ENCODE measurements around the gene ZNF471.

DNA sequence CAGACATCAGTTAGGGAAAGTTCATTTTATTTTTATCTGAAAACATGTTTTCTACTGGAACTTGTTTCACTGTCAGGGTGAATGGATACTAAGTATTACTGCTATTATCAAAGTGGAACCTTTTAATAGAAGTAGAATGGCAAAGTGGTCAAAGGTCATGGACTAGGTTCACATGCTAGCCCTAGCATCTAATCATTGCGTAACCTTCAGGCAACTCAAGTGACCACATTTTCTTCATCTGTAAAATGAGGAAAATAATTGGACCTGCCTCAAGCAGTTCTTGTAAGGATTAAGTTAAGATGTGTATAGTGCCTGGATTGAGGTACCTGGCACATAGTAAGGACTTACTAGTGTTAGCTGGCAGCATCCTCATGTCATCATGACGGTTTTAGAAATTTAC lies 36.1 kb downstream of the ZNF471 start:
- TF ChIP-seq, protein P1, sequence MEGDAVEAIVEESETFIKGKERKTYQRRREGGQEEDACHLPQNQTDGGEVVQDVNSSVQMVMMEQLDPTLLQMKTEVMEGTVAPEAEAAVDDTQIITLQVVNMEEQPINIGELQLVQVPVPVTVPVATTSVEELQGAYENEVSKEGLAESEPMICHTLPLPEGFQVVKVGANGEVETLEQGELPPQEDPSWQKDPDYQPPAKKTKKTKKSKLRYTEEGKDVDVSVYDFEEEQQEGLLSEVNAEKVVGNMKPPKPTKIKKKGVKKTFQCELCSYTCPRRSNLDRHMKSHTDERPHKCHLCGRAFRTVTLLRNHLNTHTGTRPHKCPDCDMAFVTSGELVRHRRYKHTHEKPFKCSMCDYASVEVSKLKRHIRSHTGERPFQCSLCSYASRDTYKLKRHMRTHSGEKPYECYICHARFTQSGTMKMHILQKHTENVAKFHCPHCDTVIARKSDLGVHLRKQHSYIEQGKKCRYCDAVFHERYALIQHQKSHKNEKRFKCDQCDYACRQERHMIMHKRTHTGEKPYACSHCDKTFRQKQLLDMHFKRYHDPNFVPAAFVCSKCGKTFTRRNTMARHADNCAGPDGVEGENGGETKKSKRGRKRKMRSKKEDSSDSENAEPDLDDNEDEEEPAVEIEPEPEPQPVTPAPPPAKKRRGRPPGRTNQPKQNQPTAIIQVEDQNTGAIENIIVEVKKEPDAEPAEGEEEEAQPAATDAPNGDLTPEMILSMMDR (IDR thresholded peaks at IDR 0.05; ENCODE audit: poor library complexity) = no peak
- no peak for TF ChIP-seq EZH2phosphoT487 (IDR thresholded peaks at IDR 0.05; ENCODE audit: low read depth, severe bottlenecking, unreplicated experiment)
